ENCODE measurements around the gene PCSK4. TPM values are rescaled to one million over a fixed set of nuclear protein-coding genes. Genes with fewer than 3 reads are reported as not detected.

Gene PCSK4
- total and polyA plus RNA-seq, 2 of the 13 experiments (the other 11 are each of a cell fraction or from before 2014, with no cell fraction given) = 2.0 to 2.7 TPM

DNA sequence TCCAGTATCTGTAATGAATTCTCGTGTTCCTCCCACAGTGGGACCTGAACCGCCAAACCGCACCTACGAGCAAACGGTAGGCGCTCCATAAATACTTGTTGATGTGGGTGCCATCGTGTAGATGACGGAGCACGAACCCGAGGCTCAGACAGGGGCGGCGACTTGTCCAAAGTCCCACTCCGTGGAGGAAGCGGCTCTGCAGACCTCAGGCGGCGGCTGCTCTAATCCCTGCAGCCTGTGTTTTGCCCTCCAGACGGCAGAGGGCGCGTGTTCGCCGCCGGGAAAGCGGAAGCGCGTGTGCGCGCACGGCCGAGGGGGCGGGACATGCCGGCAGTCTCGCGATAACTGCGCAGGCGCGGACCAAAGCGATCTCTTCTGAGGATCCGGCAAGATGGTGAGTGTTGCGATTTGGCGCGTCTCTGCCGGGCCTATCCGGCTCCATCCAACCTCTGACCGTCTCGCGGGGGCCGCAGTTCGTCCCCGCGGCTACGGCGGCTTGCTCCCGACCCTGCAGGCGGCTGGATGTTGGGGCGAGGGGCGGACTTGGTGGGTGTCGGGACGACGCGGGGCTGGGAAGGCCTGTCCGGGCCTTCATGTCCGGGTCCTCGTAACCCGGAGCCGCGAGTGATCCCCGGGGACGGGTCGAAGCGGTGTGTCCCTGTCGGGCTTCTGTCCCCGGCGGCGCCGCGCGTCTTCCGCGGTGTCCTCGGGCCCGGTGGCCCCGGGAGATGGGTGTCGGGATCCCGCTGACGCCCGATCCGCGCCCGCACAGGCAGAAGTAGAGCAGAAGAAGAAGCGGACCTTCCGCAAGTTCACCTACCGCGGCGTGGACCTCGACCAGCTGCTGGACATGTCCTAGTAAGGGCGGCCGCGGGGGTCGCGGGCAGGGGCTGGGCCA lies 51.9 kb downstream of the PCSK4 start, which contains the start of gene RPS15 (continued):
- TF ChIP-seq BRD4 (CRISPR knock-in tag; IDR thresholded peaks at IDR 0.05) (peak; percentile 96), EED (CRISPR knock-in tag; IDR thresholded peaks at IDR 0.05) (peak; percentile 93), BHLHE40 (IDR thresholded peaks at IDR 0.05; ENCODE audit: low read length) (peak; percentile 36), ZNF570 (CRISPR knock-in tag; IDR thresholded peaks at IDR 0.05; ENCODE audit: borderline replicate concordance) (0 out of 2 replicates have a peak, but pooled peaks have one; percentile 81), ZNF441 (CRISPR knock-in tag; IDR thresholded peaks at IDR 0.05; ENCODE audit: borderline replicate concordance) (peak; percentile 79), PAF1 (CRISPR knock-in tag; IDR thresholded peaks at IDR 0.05) (peak; percentile 67; the same call in 1 of the 2 replicates), ZNF672 (CRISPR knock-in tag; IDR thresholded peaks at IDR 0.05) (peak; percentile 92; the same call in 1 of the 2 replicates), ZSCAN20 (CRISPR knock-in tag; IDR thresholded peaks at IDR 0.05; ENCODE audit: borderline replicate concordance) (peak; percentile 96), XBP1 (CRISPR knock-in tag; IDR thresholded peaks at IDR 0.05) (0 out of 2 replicates have a peak, but pooled peaks have one; percentile 49), ZNF205 (CRISPR knock-in tag; IDR thresholded peaks at IDR 0.05) (peak; percentile 96), ZBTB1 (CRISPR knock-in tag; IDR thresholded peaks at IDR 0.05; ENCODE audit: borderline replicate concordance) (no peak), ZNF543 (CRISPR knock-in tag; IDR thresholded peaks at IDR 0.05) (peak; percentile 94), MYC (CRISPR knock-in tag; IDR thresholded peaks at IDR 0.05; ENCODE audit: borderline replicate concordance) (peak; percentile 98), CENPX (CRISPR knock-in tag; IDR thresholded peaks at IDR 0.05) (no peak), SRY (CRISPR knock-in tag; IDR thresholded peaks at IDR 0.05) (peak; percentile 82; the same call in 1 of the 2 replicates), ZNF746 (CRISPR knock-in tag; IDR thresholded peaks at IDR 0.05) (peak; percentile 76), ZFYVE20 (CRISPR knock-in tag; IDR thresholded peaks at IDR 0.05; ENCODE audit: borderline replicate concordance, low read depth) (0 out of 2 replicates have a peak, but pooled peaks have one; percentile 28), EHMT2 (IDR thresholded peaks at IDR 0.05; ENCODE audit: borderline replicate concordance, low read depth, low read length) (no peak)
- TF ChIP-seq, protein P1, sequence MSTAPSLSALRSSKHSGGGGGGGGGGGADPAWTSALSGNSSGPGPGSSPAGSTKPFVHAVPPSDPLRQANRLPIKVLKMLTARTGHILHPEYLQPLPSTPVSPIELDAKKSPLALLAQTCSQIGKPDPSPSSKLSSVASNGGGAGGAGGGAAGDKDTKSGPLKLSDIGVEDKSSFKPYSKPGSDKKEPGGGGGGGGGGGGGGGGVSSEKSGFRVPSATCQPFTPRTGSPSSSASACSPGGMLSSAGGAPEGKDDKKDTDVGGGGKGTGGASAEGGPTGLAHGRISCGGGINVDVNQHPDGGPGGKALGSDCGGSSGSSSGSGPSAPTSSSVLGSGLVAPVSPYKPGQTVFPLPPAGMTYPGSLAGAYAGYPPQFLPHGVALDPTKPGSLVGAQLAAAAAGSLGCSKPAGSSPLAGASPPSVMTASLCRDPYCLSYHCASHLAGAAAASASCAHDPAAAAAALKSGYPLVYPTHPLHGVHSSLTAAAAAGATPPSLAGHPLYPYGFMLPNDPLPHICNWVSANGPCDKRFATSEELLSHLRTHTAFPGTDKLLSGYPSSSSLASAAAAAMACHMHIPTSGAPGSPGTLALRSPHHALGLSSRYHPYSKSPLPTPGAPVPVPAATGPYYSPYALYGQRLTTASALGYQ (CRISPR knock-in tag; IDR thresholded peaks at IDR 0.05) = peak; percentile 87; the same call in 1 of the 2 replicates
- TF ChIP-seq, protein P2, sequence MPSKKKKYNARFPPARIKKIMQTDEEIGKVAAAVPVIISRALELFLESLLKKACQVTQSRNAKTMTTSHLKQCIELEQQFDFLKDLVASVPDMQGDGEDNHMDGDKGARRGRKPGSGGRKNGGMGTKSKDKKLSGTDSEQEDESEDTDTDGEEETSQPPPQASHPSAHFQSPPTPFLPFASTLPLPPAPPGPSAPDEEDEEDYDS (CRISPR knock-in tag; IDR thresholded peaks at IDR 0.05) = peak; percentile 95
- TF ChIP-seq, protein P3, sequence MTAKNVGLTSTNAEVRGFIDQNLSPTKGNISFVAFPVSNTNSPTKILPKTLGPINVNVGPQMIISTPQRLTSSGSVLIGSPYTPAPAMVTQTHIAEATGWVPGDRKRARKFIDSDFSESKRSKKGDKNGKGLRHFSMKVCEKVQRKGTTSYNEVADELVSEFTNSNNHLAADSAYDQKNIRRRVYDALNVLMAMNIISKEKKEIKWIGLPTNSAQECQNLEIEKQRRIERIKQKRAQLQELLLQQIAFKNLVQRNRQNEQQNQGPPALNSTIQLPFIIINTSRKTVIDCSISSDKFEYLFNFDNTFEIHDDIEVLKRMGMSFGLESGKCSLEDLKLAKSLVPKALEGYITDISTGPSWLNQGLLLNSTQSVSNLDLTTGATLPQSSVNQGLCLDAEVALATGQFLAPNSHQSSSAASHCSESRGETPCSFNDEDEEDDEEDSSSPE (CRISPR knock-in tag; IDR thresholded peaks at IDR 0.05) = peak; percentile 86
- TF ChIP-seq, protein P4, sequence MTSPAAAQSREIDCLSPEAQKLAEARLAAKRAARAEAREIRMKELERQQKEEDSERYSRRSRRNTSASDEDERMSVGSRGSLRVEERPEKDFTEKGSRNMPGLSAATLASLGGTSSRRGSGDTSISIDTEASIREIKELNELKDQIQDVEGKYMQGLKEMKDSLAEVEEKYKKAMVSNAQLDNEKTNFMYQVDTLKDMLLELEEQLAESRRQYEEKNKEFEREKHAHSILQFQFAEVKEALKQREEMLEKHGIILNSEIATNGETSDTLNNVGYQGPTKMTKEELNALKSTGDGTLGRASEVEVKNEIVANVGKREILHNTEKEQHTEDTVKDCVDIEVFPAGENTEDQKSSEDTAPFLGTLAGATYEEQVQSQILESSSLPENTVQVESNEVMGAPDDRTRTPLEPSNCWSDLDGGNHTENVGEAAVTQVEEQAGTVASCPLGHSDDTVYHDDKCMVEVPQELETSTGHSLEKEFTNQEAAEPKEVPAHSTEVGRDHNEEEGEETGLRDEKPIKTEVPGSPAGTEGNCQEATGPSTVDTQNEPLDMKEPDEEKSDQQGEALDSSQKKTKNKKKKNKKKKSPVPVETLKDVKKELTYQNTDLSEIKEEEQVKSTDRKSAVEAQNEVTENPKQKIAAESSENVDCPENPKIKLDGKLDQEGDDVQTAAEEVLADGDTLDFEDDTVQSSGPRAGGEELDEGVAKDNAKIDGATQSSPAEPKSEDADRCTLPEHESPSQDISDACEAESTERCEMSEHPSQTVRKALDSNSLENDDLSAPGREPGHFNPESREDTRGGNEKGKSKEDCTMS (CRISPR knock-in tag; conservative IDR thresholded peaks at IDR 0.05) = no peak
- TF ChIP-seq, protein P5, sequence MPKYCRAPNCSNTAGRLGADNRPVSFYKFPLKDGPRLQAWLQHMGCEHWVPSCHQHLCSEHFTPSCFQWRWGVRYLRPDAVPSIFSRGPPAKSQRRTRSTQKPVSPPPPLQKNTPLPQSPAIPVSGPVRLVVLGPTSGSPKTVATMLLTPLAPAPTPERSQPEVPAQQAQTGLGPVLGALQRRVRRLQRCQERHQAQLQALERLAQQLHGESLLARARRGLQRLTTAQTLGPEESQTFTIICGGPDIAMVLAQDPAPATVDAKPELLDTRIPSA (CRISPR knock-in tag; IDR thresholded peaks at IDR 0.05; ENCODE audit: borderline replicate concordance) = peak; percentile 78; the same call in 1 of the 2 replicates

Data from HepG2 (cell line).